ENCODE measurements around the gene C8B. TPM values are rescaled to one million over a fixed set of nuclear protein-coding genes. Genes with fewer than 3 reads are reported as not detected.

Gene C8B
- total RNA-seq, 4 donors from 2014 or later = not detected

GRCh38 chr1:56972976-56973375 lies 7.2 kb upstream of the C8B start:
- Histone ChIP-seq H3K27ac (no peak overlapping the region), H3K27me3 (peaks cover 0 to 4% of the 10 kb centered on the region in 2 donors), H3K36me3 (no peaks in the 10 kb centered on the region), H3K4me3 (no peak overlapping the region), H3K9me3 (peaks cover 0 to 16% (median 0%) of the 10 kb centered on the region in 4 donors), H3K4me1 (no peaks in the 10 kb centered on the region)
- 59 to 75% methylated on average over 1 of the region's 1 CpG for WGBS, 2 donors
- TF ChIP-seq POLR2A (IDR thresholded peaks at IDR 0.05) (no peak), CTCF (IDR thresholded peaks at IDR 0.05) (no peak), EP300 (IDR thresholded peaks at IDR 0.05) (no peak)
- DNase-seq (ENCODE audit: low spot score in 2 of 2) = no peak

GRCh38 chr1:56970280-56970679 lies 4.5 kb upstream of the C8B start:
- 91 to 100% methylated on average over 1 of the region's 1 CpG for WGBS, 2 donors
- no peak for DNase-seq (ENCODE audit: low spot score in 2 of 2)

DNA sequence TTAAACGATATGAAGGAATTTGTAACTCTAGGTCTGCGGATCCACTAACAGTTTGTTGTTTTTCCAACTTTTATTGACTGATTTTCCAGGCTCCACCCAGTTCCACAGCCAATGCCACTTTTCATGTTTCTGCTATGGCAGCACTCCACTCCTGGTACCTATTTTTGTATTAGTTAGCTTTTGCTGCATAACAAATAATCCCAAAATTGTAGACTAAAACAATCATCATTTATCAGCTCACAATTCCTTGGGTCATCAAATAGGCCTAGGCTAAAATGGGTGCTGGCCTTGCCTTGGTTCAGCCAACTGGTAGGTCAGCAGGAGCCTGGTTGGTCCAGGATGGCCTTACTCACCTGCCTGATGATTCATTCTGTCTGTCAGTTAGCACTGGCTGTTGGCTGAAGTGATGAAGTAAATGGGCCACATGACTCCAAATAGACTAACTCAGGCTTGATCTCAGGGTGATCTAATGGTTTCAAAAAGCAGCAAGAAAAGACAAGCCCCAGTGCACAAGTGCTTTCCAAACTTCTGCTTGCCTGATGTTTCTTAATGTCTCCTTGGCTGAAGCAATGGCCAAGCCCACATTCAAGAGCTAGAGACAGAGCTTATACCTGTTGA lies 3.2 kb upstream of the C8B start:
- no peak for DNase-seq (ENCODE audit: low spot score in 2 of 2)
- peaks cover 0 to 16% (median 0%) of the 10 kb centered on the region in 4 donors for H3K9me3 ChIP-seq
- H3K36me3 ChIP-seq = no peaks in the 10 kb centered on the region
- H3K27me3 ChIP-seq = no peaks in the 10 kb centered on the region
- WGBS, 2 donors = 76 to 83% methylated on average over 2 of the region's 2 CpGs
- no peak overlapping the region for H3K27ac ChIP-seq
- no peak overlapping the region for H3K4me3 ChIP-seq
- TF ChIP-seq EP300 (IDR thresholded peaks at IDR 0.05) = no peak
- no peaks in the 10 kb centered on the region for H3K4me1 ChIP-seq

More at GRCh38 chr1:56970280-56970679, 4.5 kb upstream of the C8B start:
- Histone ChIP-seq H3K27me3 (no peaks in the 10 kb centered on the region), H3K4me3 (no peak overlapping the region), H3K4me1 (no peaks in the 10 kb centered on the region), H3K36me3 (no peaks in the 10 kb centered on the region), H3K27ac (no peak overlapping the region), H3K9me3 (peaks cover 0 to 16% (median 0%) of the 10 kb centered on the region in 4 donors)
- TF ChIP-seq EP300 (IDR thresholded peaks at IDR 0.05) (no peak), CTCF (IDR thresholded peaks at IDR 0.05) (no peak), POLR2A (IDR thresholded peaks at IDR 0.05) (no peak)

GRCh38 chr1:56967900-56968832 lies 2.4 kb upstream of the C8B start:
- WGBS, 2 donors = 45 to 49% methylated on average over 15 of the region's 15 CpGs
- Histone ChIP-seq H3K27me3 (no peaks in the 10 kb centered on the region), H3K27ac (no peak overlapping the region), H3K36me3 (no peaks in the 10 kb centered on the region), H3K9me3 (peaks cover 0 to 16% (median 0%) of the 10 kb centered on the region in 4 donors), H3K4me1 (no peaks in the 10 kb centered on the region), H3K4me3 (no peak overlapping the region)
- TF ChIP-seq EP300 (IDR thresholded peaks at IDR 0.05) (no peak), CTCF (IDR thresholded peaks at IDR 0.05) (peak in 1 of 5 experiments; percentile 12), POLR2A (IDR thresholded peaks at IDR 0.05) (no peak)
- no peak for DNase-seq (ENCODE audit: low spot score in 2 of 2)

GRCh38 chr1:56967355-56967754 lies 1.5 kb upstream of the C8B start:
- no peak for DNase-seq (ENCODE audit: low spot score in 2 of 2)
- H3K9me3 ChIP-seq = peaks cover 0 to 16% (median 0%) of the 10 kb centered on the region in 4 donors
- H3K4me3 ChIP-seq = no peak overlapping the region
- H3K36me3 ChIP-seq = no peaks in the 10 kb centered on the region
- H3K4me1 ChIP-seq = no peaks in the 10 kb centered on the region
- WGBS, 2 donors = 69% methylated on average over 3 of the region's 3 CpGs
- TF ChIP-seq POLR2A (IDR thresholded peaks at IDR 0.05) = no peak
- TF ChIP-seq CTCF (IDR thresholded peaks at IDR 0.05) = no peak
- TF ChIP-seq EP300 (IDR thresholded peaks at IDR 0.05) = no peak
- no peak overlapping the region for H3K27ac ChIP-seq
- no peaks in the 10 kb centered on the region for H3K27me3 ChIP-seq

Data from tibial nerve (tissue), 4 donors.